ENCODE data around the gene MOV10L1.

- TF ChIP-seq FUS (optimal IDR thresholded peaks at IDR 0.05; ENCODE audit: low read depth, low read length) (no peak), MYNN (IDR thresholded peaks at IDR 0.05) (no peak), MYNN (CRISPR knock-in tag; IDR thresholded peaks at IDR 0.05) (no peak), NCOA2 (IDR thresholded peaks at IDR 0.05; ENCODE audit: partially characterized antibody in 2 of 2) (no peak), CTCF (IDR thresholded peaks at IDR 0.05 in 2 of 3, conservative IDR thresholded peaks at IDR 0.05 in 1 of 3; ENCODE audit: insufficient read depth in 2 of 3, low read depth in 1 of 3, low read length in 3 of 3) (no peak), BACH1 (tag; IDR thresholded peaks at IDR 0.05) (no peak), RBBP5 (IDR thresholded peaks at IDR 0.05; ENCODE audit: borderline replicate concordance, insufficient read depth, low read length, poor library complexity, severe bottlenecking) (no peak), SLC30A9 (CRISPR knock-in tag; IDR thresholded peaks at IDR 0.05) (no peak), NR2C2 (CRISPR knock-in tag; IDR thresholded peaks at IDR 0.05) (no peak), NR2C2 (tag; IDR thresholded peaks at IDR 0.05) (no peak), ZSCAN29 (IDR thresholded peaks at IDR 0.05) (no peak), CHD1 (IDR thresholded peaks at IDR 0.05; ENCODE audit: low read length) (no peak)
These were observed 86.4 kb downstream of the MOV10L1 start for GRCh38 chr22:50175921-50176849.

Measured in K562 (cell line).